ENCODE data around the gene NAA15. TPM values are rescaled to one million over a fixed set of nuclear protein-coding genes. Genes with fewer than 3 reads are reported as not detected.
A peak's percentile ranks its signal among the peaks of the same experiment; 100 is the strongest.

NAA15 gene
- total and polyA plus RNA-seq, 3 donors from 2014 or later, result 16.8 to 35.4 (median 33.9) TPM

GRCh38 chr4:139274790-139275189 lies 26.5 kb upstream of the NAA15 start:
- no peak for TF ChIP-seq POLR2A (IDR thresholded peaks at IDR 0.05)
- TF ChIP-seq CTCF (IDR thresholded peaks at IDR 0.05), result no peak

GRCh38 chr4:139275281-139275735 lies 26.0 kb upstream of the NAA15 start:
- Histone ChIP-seq H3K36me3 (ENCODE audit: low read depth, missing control alignments) (no peaks in the 10 kb centered on the region), H3K27me3 (no peaks in the 10 kb centered on the region), H3K27ac (no peak overlapping the region), H3K4me1 (peaks cover 3% of the 10 kb centered on the region), H3K4me3 (no peak overlapping the region), H3K9me3 (no peaks in the 10 kb centered on the region)
- TF ChIP-seq POLR2A (IDR thresholded peaks at IDR 0.05) (no peak), CTCF (IDR thresholded peaks at IDR 0.05) (no peak)
- intact Hi-C loops (cut with DNase I; ENCODE audit: low total_unique reads), result no loop called here
- 97% methylated on average over 4 of the region's 4 CpGs for WGBS, 2 donors
- no peak for DNase-seq

More at GRCh38 chr4:139274790-139275189, 26.5 kb upstream of the NAA15 start:
- WGBS, 2 donors, result 87 to 90% methylated on average over 1 of the region's 1 CpG
- intact Hi-C loops (cut with DNase I; ENCODE audit: low total_unique reads), result no loop called here
- no peaks in the 10 kb centered on the region for H3K9me3 ChIP-seq
- H3K27ac ChIP-seq, result no peak overlapping the region
- no peak for DNase-seq
- no peaks in the 10 kb centered on the region for H3K27me3 ChIP-seq
- no peak overlapping the region for H3K4me3 ChIP-seq
- H3K4me1 ChIP-seq, result no peaks in the 10 kb centered on the region
- no peaks in the 10 kb centered on the region for H3K36me3 ChIP-seq (ENCODE audit: low read depth, missing control alignments)

GRCh38 chr4:139278485-139278884 lies 22.8 kb upstream of the NAA15 start:
- Histone ChIP-seq H3K27me3 (no peaks in the 10 kb centered on the region), H3K4me1 (peaks cover 3% of the 10 kb centered on the region), H3K36me3 (ENCODE audit: low read depth, missing control alignments) (no peaks in the 10 kb centered on the region), H3K9me3 (no peaks in the 10 kb centered on the region), H3K27ac (peak overlapping the region in 1 of 2 donors; percentile 67), H3K4me3 (peak overlapping the region; percentile 49 to 60)
- intact Hi-C loops (cut with DNase I; ENCODE audit: low total_unique reads), result no loop called here
- 32 to 42% methylated on average over 16 of the region's 16 CpGs for WGBS, 2 donors
- DNase-seq, result no peak
- TF ChIP-seq CTCF (IDR thresholded peaks at IDR 0.05), result no peak
- TF ChIP-seq POLR2A (IDR thresholded peaks at IDR 0.05), result no peak

GRCh38 chr4:139278912-139279759 lies 22.2 kb upstream of the NAA15 start:
- TF ChIP-seq POLR2A (IDR thresholded peaks at IDR 0.05) (no peak), CTCF (IDR thresholded peaks at IDR 0.05) (no peak)
- H3K4me3 ChIP-seq, result peak overlapping the region; percentile 49 to 60
- peak overlapping the region in 1 of 2 donors; percentile 67 for H3K27ac ChIP-seq
- peaks cover 3% of the 10 kb centered on the region for H3K4me1 ChIP-seq
- H3K27me3 ChIP-seq, result no peaks in the 10 kb centered on the region
- 13 to 15% methylated on average over 40 of the region's 40 CpGs for WGBS, 2 donors
- DNase-seq, result no peak
- intact Hi-C loops (cut with DNase I; ENCODE audit: low total_unique reads), result no loop called here
- no peaks in the 10 kb centered on the region for H3K9me3 ChIP-seq
- no peaks in the 10 kb centered on the region for H3K36me3 ChIP-seq (ENCODE audit: low read depth, missing control alignments)
